NCI-H187 (cell line): Measurements from ENCODE around the gene SEMA5B.

Experiments
- DNase-seq, 2 experiments: peaks; one replicate each; lab custom pipeline; 2025; lab: John Stamatoyannopoulos, UW

Gene SEMA5B

GRCh38 chr3:122892118-122892960, 135.2 kb downstream of the SEMA5B start:
- no peak for DNase-seq

- DNase-seq, result no peak
These were observed 136.8 kb downstream of the SEMA5B start for GRCh38 chr3:122890720-122891220.

DNA sequence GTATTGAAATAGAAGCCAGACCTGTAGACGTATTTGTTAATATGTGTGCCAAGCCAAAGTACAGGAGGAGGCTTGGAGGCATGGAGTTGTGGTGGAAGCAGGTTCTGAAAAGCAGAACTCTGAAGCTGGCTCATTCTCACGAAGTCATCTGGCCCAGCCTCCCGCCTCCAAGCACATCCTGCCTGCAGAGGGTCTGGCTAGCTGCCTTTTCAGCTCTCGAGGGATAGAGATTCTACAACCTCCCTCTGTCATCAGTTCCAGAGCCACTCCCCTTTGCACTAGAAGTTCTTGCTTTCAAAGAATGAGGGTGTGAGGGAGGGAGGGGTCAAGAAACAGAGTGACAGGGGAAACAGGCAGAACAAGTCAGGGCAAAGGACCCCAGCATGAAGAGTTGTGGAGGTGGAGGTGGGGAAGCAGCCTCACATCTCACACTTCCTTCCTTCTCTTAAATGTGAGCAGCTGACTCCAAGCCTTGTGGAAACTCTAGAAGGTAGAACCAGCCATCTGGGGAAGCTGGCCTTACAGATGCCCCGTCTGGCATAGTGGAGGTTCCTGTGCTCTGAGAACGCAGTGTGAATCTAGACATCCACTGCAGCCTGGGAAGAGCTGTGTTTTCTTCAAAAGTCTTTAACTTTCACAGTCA, 137.4 kb downstream of the SEMA5B start:
- DNase-seq, result no peak

DNA sequence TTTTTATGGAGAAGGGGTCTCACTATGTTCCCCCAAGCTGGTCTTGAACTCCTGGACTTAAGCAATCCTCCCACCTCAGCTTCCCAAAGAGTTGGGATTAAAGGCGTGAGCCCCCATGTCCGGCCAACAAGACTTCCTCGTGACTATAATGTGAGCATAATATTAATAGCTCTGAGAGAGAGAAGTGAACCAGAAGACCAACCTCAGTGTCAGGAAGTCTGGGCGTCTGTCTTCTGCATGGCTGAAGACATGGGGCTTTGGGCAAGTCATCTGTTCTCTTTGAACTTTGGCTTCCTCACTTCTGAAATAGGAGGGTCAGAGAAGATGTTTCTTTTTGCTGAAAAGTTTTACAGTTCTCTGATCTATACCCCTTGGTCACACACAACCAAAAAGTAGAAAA, 140.6 kb downstream of the SEMA5B start:
- DNase-seq, result no peak

GRCh38 chr3:122886251-122886650, 141.3 kb downstream of the SEMA5B start:
- no peak for DNase-seq

DNA sequence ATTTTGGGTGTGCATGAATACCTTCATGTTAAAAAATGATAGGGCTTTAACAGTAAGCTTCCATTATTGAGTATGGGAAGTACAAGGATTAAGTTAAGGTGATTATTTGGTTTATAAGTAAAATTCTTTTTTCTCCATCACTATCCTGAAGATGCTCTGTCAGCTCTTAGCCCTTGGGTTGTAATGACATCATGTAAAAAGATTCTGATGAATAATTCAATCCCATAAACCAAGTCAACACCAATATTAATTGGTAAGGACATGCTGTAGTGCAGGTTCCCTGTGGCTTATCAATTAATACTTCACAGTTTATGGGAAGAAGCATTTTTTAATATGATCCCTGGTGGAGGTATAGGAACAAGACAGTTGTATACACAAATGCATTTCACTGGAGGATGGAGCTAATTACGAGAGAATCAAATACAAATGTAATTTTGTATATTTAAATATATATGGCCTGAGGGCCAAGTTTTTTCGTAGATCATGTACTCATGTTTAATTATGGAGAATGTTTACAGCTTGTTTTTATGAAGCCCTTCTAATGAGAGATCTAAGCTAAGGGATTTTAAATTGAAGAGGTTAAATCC, 145.1 kb downstream of the SEMA5B start:
- no peak for DNase-seq

DNA sequence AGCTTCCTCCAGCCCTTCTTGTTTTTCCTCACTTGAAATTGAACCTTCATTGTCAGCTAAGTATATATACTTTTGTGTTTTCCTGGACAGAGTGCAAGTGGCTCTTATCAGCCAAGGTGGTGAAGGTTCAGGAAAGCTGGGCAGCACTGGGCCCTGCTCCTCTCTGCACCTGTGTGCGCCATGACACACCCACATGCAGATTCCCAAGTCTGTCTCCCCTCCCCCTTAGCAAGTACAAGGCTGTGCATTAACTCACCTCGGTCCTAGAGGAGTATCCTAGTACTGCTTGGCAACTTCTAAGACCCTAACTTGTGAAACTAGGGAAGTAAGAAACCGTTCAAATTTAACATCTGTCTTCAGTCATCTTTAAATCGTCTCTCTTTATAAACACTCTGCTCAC, 146.9 kb downstream of the SEMA5B start:
- no peak for DNase-seq

GRCh38 chr3:122880173-122880572, 147.4 kb downstream of the SEMA5B start:
- no peak for DNase-seq

- no peak for DNase-seq
These were observed 151.9 kb downstream of the SEMA5B start for GRCh38 chr3:122875547-122876127.

DNA sequence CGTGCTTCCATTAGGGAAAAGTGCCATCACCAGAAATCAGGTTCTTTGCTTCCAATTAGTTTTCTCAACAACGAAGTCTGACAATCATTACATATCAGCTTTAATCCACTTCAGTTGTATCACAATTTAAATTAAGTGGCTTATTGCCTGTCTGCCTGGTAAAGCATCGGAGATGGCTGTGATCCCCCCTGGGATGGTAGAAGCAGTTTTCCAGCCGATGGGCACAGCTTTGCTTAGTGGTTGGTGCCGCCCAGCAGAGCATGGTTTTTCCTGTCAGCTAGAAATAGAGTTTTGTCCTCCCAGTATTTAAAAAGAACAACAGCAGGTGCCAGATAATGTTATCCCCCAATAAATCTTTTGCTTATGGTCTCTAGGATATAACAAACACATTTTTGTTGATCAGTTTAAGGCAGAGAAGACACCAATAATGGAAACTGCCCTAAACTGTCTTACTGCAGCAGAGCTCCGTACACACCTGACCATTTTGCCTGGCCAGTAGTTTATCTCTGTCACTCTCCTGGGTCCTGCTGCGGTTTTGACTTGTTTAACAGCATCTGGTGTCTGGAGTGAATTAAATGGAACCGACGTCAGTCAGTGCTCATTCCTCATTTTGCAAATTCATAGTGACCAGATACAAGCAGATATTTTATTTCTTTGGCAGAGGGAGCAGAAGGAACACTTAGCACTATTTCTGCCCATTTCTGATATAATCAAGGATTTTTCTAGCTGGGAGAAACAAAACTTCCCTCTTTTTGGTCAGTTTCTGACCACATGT, 153.6 kb downstream of the SEMA5B start:
- DNase-seq, result no peak

GRCh38 chr3:122868322-122868721, 159.2 kb downstream of the SEMA5B start:
- DNase-seq, result no peak

- DNase-seq, result no peak
These were observed 163.1 kb downstream of the SEMA5B start for GRCh38 chr3:122864498-122864897.

GRCh38 chr3:122862381-122862780, 165.2 kb downstream of the SEMA5B start:
- no peak for DNase-seq
